KOPT-K1 (cell line): ENCODE data around the gene MSMP.

Experiments
- H3K27ac ChIP-seq: fragments of 200-600 bp; sonication (generic); 2 replicates; pipeline ENCODE4 v1.5.1; 2016; ENCODE audit warnings: antibody characterized with exemption, mild to moderate bottlenecking, low read depth, low read length; ENCODE audit not compliant: poor library complexity, severe bottlenecking
- H3K36me3 ChIP-seq: fragments of 200-600 bp; sonication (generic); 2 replicates; pipeline ENCODE4 v1.5.1; 2017; ENCODE audit warnings: antibody characterized with exemption, mild to moderate bottlenecking, low read length, moderate library complexity; ENCODE audit not compliant: insufficient read depth
- H3K9me3 ChIP-seq: fragments of 200-600 bp; sonication (generic); 2 replicates; pipeline ENCODE4 v1.5.1; 2017; ENCODE audit warnings: antibody characterized with exemption, low read length, mild to moderate bottlenecking; ENCODE audit not compliant: insufficient read depth, poor library complexity, severe bottlenecking

MSMP gene

DNA sequence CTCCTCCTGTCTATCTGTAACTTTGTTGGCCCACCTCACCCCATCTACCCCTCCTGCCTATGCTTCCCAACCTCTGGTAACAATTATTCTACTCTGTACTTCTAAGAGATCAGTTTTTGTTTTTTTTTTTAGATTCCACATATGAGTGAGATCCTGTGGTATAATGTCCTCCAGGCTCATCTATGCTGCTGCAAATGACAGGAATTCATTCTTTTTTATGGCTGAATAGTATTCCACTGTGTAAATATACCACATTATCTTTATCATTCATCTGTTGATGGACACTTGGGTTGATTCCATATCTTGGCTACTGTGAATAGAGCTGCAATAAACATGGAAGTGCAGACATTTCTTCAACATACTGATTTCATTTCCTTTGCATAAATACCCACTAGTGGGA is 29.3 kb upstream of the MSMP start:
- Histone ChIP-seq H3K36me3 (no peaks in the 10 kb centered on the region; the same call in 1 of the 2 replicates), H3K9me3 (no peaks in the 10 kb centered on the region), H3K27ac (no peak overlapping the region)

GRCh38 chr9:35781066-35781465 is 27.0 kb upstream of the MSMP start:
- H3K36me3 ChIP-seq: no peaks in the 10 kb centered on the region; the same call in 1 of the 2 replicates
- no peaks in the 10 kb centered on the region for H3K9me3 ChIP-seq
- no peak overlapping the region for H3K27ac ChIP-seq

- no peaks in the 10 kb centered on the region for H3K9me3 ChIP-seq
- no peaks in the 10 kb centered on the region; the same call in 1 of the 2 replicates for H3K36me3 ChIP-seq
- H3K27ac ChIP-seq: no peak overlapping the region
These were observed 24.4 kb upstream of the MSMP start for GRCh38 chr9:35778496-35778895.

DNA sequence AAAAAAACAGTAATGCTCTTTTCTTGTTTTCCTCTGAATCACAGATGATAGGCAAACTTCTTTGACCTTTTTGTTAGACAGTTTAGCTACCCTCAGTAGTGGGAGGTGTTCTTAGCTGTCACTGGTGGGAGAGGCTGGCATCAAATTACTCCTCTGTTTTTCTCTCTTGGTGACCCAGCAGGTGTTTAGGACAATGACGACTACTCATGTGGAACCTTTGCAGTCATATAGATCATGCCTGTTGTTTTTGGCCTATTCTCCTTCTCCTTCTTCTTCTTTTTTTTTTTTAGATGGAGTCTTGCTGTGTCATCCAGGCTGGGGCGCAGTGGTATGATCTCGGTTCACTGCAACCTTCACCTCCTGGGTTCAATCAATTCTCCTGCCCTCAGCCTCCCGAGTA is 21.9 kb upstream of the MSMP start:
- H3K27ac ChIP-seq: no peak overlapping the region
- H3K9me3 ChIP-seq: no peaks in the 10 kb centered on the region
- no peaks in the 10 kb centered on the region for H3K36me3 ChIP-seq

DNA sequence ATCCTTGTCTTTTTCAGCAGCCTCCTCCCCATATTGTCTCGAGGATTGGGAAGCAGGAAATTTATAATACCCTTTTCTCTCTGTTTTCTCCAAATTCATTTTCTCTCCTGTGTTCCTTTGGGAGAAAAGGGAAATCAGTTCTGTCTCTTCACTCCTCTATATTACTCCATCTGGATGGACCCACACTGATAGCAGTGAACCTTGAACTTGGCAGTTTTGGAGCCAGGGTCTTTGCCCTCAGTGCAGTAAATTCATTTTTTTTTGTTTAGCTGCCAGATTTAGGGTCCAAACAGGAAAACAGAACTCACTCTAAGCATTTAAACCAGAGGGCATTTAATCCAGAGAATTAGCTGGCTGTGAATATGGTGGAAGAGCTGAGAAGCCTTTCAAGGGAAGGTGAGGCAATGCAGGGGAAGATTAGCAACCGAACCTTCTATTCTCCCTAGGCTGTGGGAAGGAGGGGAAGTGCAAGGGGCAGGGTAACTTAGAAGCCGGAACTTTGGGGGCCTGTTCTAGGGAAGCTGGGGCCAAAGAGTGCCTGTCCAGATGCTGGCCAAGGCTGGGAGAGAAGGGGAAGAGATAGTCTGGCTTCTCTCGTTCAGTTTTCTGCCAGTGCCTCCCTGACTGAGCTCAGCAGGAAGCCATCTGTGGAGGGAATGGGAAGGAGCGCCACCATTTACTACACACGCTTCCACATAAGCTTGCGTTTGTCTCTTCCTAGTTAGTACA is 21.0 kb upstream of the MSMP start:
- Histone ChIP-seq H3K9me3 (no peaks in the 10 kb centered on the region), H3K27ac (no peak overlapping the region), H3K36me3 (no peaks in the 10 kb centered on the region)

GRCh38 chr9:35771943-35772342 is 17.9 kb upstream of the MSMP start:
- no peaks in the 10 kb centered on the region for H3K36me3 ChIP-seq
- H3K9me3 ChIP-seq: no peaks in the 10 kb centered on the region
- H3K27ac ChIP-seq: no peak overlapping the region

DNA sequence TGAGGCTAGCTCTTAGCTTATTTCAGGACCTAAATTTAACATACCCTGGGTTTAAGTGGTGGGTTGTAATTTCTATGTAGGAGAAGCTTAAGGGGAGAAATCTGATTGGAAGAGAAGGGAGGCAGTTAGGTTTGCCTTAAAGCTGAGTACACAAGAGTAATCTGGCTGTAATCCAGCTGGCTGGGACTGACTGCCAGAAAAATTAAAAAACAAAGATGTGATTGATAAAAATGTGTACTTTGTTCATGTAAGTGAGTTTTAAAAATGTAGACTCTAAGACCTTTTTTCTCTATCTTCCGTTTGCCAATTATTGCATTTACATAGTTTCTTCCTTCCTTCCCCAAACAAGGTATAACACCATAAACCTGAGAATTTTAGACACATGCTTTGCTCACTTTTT is 17.5 kb upstream of the MSMP start:
- Histone ChIP-seq H3K36me3 (no peaks in the 10 kb centered on the region), H3K9me3 (no peaks in the 10 kb centered on the region), H3K27ac (no peak overlapping the region)

GRCh38 chr9:35771075-35771433 is 17.0 kb upstream of the MSMP start:
- H3K27ac ChIP-seq: no peak overlapping the region

GRCh38 chr9:35769763-35770162 is 15.7 kb upstream of the MSMP start:
- Histone ChIP-seq H3K27ac (no peak overlapping the region), H3K36me3 (no peaks in the 10 kb centered on the region), H3K9me3 (no peaks in the 10 kb centered on the region)

More at GRCh38 chr9:35771075-35771433, 17.0 kb upstream of the MSMP start:
- no peaks in the 10 kb centered on the region for H3K9me3 ChIP-seq
- H3K36me3 ChIP-seq: no peaks in the 10 kb centered on the region

- Histone ChIP-seq H3K9me3 (no peaks in the 10 kb centered on the region), H3K27ac (no peak overlapping the region), H3K36me3 (no peaks in the 10 kb centered on the region)
These were observed 13.4 kb upstream of the MSMP start for GRCh38 chr9:35767458-35767857.

DNA sequence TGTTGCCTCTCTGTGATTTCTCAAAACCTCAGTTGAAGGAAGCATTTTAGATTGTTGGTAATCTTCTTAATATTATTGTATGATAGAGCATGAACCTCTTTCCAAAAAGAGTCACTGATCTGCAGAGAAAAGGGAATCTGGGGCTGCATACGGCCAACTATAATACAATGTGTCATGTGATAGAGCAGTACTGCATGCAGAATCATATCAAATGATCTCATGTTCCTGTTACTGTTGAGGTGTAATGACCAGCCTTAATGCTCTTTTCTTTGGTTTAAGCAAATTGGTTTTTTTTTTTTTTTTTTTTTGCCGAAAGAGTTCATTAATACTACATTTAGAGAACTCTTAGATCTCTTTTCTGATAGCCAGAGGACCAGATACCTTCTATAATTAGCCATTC is 12.9 kb upstream of the MSMP start:
- H3K9me3 ChIP-seq: no peaks in the 10 kb centered on the region

GRCh38 chr9:35763803-35764202 is 9.7 kb upstream of the MSMP start:
- Histone ChIP-seq H3K36me3 (no peaks in the 10 kb centered on the region), H3K9me3 (no peaks in the 10 kb centered on the region), H3K27ac (no peak overlapping the region)

More for the DNA sequence above, 12.9 kb upstream of the MSMP start:
- Histone ChIP-seq H3K36me3 (no peaks in the 10 kb centered on the region), H3K27ac (no peak overlapping the region)

DNA sequence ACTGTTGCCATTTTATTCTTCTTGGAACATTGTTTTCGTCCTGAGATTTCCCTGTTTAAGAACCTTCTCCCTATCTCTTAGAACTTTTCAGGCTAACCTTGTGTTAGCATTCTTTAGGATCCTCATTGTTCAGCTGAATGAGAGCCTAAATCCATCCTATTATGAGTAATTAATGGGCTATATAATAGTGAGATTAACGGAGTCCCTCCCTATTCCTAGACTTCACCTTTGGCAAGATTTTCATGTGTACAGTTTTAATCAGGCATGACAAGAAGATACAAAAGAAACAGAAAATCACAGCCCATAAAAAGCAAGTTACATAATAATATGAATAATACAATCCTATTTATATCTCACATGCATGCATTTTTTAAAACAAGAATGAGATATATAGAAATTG is 9.1 kb upstream of the MSMP start:
- H3K36me3 ChIP-seq: no peaks in the 10 kb centered on the region

GRCh38 chr9:35760651-35761050 is 6.6 kb upstream of the MSMP start:
- Histone ChIP-seq H3K27ac (no peak overlapping the region), H3K36me3 (no peaks in the 10 kb centered on the region)

More for the DNA sequence above, 9.1 kb upstream of the MSMP start:
- no peaks in the 10 kb centered on the region for H3K9me3 ChIP-seq
- no peak overlapping the region for H3K27ac ChIP-seq

GRCh38 chr9:35759795-35760194 is 5.7 kb upstream of the MSMP start:
- Histone ChIP-seq H3K27ac (no peak overlapping the region), H3K36me3 (no peaks in the 10 kb centered on the region), H3K9me3 (no peaks in the 10 kb centered on the region)

More at GRCh38 chr9:35760651-35761050, 6.6 kb upstream of the MSMP start:
- H3K9me3 ChIP-seq: no peaks in the 10 kb centered on the region

DNA sequence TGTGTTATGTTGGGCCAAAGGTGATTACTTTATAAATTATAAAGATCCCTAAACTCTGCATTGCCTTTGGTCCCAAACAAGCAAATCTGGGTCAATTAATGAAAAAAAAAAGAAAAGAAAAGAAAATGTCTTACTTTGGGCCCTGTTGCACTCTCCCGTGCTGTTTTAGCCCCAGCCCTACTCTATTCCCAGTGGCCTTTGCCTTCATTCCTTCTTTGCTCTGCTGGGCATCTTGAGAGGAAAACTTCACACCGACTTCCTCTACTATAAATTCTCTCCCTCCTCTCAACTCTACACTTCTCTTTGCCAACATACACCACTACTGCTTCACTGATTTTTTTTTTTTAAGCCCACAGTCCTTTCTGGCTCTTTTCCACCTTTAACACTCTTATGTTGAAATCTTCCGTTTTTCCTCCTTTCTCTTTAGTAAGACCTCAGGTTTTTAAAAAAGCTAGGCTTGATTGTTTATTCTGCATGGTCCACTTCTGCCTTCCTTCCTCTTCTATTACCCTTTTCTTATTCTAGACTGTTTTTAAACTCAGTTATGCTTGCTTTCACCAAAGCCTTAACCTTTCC is 4.5 kb upstream of the MSMP start:
- Histone ChIP-seq H3K36me3 (no peaks in the 10 kb centered on the region), H3K27ac (no peak overlapping the region), H3K9me3 (no peaks in the 10 kb centered on the region)
